GM12872 (cell line): Measurements from ENCODE around the gene SMARCC1.

Experiments used
- TF ChIP-seq, protein P1 (sequence below): IDR thresholded peaks from 3 replicates; pipeline ENCODE4 v1.5.1; 2011; ENCODE audit warnings: low read depth, mild to moderate bottlenecking, low read length, moderate library complexity; ENCODE audit not compliant: insufficient read depth

The SMARCC1 gene

DNA sequence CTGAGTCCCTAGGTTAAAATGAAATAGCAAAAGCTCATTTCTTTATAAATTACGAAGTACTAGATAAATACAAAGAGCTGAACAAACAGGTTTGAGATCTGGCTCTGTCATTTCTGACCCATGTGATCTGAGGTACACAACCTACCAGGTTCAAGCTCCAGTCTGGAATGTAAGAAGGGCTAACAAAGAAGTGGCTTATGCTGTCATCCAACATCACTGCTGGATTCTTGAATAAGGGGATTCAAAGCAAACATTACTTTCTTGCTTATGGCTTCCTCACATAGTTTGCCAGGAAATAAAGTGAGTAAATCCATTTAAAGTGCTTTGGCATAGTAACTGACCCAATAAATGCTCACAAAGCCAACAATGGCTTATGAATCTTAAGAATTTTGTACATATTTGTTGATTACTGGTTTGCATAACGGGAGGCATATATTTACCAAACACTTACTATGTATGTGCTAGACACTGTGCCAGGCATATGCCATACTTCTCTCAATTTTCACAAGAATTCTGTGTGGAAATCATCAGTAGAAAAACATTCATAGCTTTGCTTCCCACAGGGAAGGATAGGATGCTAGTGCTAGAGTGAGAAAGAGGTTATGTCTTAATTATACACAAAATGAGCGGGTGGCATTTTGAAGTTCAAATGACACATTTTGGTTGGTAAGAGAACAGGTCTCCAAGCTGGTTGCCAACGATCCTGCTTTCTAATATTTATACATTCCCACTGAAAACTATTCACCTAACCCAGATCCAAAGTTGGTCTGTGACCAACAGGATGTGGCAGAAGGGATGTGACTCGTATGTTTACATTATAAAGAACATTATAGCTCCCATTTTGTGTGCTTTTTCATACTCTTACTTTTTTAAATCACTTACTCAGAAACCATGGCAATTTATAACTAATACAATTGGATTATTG is 164.3 kb downstream of the SMARCC1 start:
- TF ChIP-seq, protein P1, sequence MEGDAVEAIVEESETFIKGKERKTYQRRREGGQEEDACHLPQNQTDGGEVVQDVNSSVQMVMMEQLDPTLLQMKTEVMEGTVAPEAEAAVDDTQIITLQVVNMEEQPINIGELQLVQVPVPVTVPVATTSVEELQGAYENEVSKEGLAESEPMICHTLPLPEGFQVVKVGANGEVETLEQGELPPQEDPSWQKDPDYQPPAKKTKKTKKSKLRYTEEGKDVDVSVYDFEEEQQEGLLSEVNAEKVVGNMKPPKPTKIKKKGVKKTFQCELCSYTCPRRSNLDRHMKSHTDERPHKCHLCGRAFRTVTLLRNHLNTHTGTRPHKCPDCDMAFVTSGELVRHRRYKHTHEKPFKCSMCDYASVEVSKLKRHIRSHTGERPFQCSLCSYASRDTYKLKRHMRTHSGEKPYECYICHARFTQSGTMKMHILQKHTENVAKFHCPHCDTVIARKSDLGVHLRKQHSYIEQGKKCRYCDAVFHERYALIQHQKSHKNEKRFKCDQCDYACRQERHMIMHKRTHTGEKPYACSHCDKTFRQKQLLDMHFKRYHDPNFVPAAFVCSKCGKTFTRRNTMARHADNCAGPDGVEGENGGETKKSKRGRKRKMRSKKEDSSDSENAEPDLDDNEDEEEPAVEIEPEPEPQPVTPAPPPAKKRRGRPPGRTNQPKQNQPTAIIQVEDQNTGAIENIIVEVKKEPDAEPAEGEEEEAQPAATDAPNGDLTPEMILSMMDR, result no peak

DNA sequence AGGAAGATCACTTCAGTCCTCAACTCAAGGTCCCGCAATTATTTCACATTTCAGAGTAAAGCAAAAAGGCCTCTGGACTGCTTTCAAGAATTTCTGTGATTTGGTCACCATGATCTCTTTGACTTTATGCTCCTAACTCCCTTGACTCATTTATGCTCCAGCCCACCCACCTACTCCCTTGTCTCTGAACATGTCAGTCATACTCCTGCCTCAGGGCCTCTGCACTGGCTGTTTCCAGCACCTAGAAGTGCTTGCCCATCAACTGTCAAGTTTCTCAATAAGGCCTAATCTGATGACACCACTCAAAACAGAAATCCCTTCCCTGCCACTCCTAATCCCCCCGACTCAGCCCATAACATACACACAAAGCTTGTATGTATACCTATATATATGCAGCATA is 166.9 kb downstream of the SMARCC1 start:
- TF ChIP-seq, protein P1, result no peak

DNA sequence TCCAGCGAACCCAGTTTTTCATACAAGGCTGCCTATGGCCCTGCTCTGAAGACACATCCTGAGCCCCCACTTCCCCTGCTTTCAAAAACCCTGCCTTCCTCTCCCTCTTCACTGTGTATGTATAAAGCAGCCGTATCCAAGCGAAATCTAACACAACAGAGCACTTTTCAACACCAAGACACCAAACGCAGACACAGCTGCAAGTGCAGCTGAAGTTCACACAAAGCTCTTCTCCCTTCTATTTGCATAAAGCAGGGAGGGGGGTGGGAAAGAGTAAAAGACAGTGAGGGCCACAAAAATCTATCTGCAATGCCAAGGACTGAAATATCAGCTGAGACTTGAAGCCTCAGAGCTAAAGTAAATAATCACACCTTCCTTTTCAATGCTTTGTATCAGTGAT is 168.0 kb downstream of the SMARCC1 start:
- TF ChIP-seq, protein P1, result no peak

DNA sequence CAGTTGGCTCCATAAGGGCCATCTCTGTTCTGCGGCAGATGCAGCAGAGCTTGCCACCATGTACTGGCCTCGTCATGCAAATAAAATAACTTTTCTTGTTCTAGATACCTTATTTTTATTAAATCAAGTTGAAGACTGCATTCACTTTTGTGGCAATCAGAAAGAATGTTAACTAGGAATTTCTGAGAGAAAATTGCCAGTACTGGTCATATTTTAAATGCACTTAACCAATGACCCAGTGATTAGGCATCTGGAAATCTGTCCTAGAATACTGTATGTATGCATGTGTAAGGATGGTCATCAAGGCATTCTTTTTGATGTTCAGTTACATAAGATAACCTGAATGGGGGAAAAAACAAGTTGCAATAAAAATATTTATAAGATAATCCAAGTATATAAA is 168.8 kb downstream of the SMARCC1 start:
- TF ChIP-seq, protein P1, result no peak

DNA sequence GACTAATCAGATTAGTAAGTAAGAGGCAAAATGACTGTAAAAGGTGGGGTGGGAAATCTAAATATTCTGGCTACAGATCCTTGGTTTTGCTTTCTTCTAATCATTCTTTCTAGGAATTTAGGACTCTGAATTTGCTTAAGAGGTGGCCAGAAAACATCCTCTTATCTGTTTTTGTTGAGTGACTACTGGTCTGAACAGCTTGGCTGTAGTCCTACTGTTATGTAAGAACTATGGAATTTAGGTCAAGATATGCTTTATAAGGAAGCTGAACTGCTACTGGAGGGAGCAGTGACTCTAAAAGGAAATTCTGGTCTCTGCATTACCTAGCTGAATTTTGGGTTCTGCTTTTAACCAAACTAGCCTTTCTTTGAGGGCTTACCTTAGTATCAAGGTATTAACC is 169.5 kb downstream of the SMARCC1 start:
- TF ChIP-seq, protein P1, result no peak

DNA sequence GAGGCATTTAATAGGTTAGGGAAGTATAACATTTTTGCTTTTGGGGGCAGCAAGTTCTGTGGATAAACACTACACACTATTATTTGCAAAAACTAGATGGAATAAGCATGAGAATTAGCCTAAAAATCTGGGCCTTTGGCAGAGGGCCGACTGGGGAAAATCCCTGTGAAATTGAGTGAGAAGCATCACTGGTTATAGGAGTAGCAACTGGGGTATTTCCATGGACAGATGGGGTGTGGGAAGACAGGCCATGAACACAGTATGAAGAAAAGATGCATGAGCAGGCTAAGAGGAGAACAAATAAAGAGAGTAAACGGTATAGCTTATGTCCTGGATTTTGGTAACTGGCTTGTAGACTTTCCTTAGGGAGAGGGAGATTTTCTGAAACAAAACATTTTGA is 170.1 kb downstream of the SMARCC1 start:
- TF ChIP-seq, protein P1, result no peak

DNA sequence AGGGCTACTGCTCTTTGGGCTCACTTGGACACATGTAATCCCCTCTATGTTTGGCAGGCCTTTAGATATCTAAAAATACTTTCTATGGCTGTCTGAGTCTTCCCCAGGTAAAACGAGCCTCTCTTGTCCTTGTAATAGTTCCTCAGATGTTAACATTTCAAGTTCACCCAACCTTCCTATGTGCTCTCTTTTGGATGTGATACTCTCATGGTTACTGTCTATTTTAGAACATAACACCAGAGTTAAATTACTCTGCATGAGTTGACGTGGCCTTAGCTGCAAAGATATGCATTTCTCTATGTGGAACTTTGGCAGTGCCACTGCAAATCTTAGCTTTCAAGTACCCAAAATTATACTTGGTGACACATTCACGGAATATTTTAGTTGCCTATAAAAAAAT is 171.1 kb downstream of the SMARCC1 start:
- TF ChIP-seq, protein P1, result no peak
